ENCODE results near the gene VAV3.

VAV3 gene

GRCh38 chr1:107946794-107947193 is 18.2 kb downstream of the VAV3 start:
- peaks cover 6% of the 10 kb centered on the region for H3K4me1 Mint-ChIP-seq
- no peak overlapping the region for H3K4me3 Mint-ChIP-seq
- H3K36me3 Mint-ChIP-seq (ENCODE audit: low read depth) = no peaks in the 10 kb centered on the region
- H3K27ac Mint-ChIP-seq = no peak overlapping the region
- no peak for DNase-seq
- peaks cover 7% of the 10 kb centered on the region for H3K27me3 Mint-ChIP-seq (ENCODE audit: low read depth, poor library complexity)
- H3K9me3 Mint-ChIP-seq = no peaks in the 10 kb centered on the region
- TF ChIP-seq CTCF (IDR thresholded peaks at IDR 0.05) = no peak

- TF ChIP-seq CTCF (IDR thresholded peaks at IDR 0.05) = no peak
- Mint-ChIP-seq H3K4me1 (no peaks in the 10 kb centered on the region), H3K4me3 (no peak overlapping the region), H3K9me3 (no peaks in the 10 kb centered on the region), H3K27ac (no peak overlapping the region), H3K36me3 (ENCODE audit: low read depth) (no peaks in the 10 kb centered on the region), H3K27me3 (ENCODE audit: low read depth, poor library complexity) (peaks cover 7% of the 10 kb centered on the region)
- no peak for DNase-seq
Observed at GRCh38 chr1:107943694-107944093, 21.3 kb downstream of the VAV3 start.

DNA sequence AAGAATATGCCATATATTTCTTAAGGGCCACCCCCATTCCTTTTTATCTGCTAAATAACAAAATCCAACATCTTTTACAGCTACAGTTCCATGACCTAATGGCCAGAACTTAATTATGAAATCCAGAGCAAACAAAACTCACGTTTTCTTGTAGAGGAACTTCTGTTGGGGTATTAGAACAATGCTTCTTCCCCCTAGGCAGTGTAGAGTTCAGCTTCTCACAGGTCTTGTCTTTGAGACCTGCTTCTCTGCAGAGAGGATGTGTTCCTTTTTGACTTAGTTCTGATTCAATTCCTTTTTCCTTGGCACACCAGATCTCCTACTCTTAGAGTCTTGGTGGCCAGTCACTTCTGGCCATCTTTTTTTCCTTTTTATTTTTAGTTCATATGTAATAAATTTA is 22.2 kb downstream of the VAV3 start:
- Mint-ChIP-seq H3K4me1 (no peaks in the 10 kb centered on the region), H3K4me3 (no peak overlapping the region), H3K27me3 (ENCODE audit: low read depth, poor library complexity) (peaks cover 7% of the 10 kb centered on the region), H3K36me3 (ENCODE audit: low read depth) (no peaks in the 10 kb centered on the region), H3K9me3 (no peaks in the 10 kb centered on the region), H3K27ac (no peak overlapping the region)
- DNase-seq = no peak
- TF ChIP-seq CTCF (IDR thresholded peaks at IDR 0.05) = no peak

DNA sequence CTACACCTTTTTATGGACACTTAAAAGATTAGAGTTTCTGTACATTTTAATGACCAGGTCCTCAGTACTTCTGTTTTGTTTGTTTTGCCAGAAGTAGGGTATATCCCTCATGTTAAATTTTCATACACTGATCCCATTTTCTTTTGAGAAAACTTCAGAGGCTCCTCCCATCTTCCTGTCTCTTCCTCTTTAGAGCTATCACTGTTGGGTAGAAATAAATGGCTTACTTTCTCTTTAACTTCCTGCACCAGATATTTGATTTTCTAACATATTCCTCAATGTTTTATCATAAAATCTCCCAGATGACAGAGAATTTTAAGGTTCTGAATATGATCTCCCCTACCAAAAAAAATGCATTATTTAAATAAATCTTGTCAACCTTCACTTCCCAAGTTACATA is 23.4 kb downstream of the VAV3 start:
- no peaks in the 10 kb centered on the region for H3K36me3 Mint-ChIP-seq (ENCODE audit: low read depth)
- DNase-seq = no peak
- no peak overlapping the region for H3K4me3 Mint-ChIP-seq
- peaks cover 10% of the 10 kb centered on the region for H3K4me1 Mint-ChIP-seq
- TF ChIP-seq CTCF (IDR thresholded peaks at IDR 0.05) = no peak
- H3K9me3 Mint-ChIP-seq = no peaks in the 10 kb centered on the region
- no peak overlapping the region for H3K27ac Mint-ChIP-seq
- peaks cover 4% of the 10 kb centered on the region for H3K27me3 Mint-ChIP-seq (ENCODE audit: low read depth, poor library complexity)

GRCh38 chr1:107941123-107941522 is 23.9 kb downstream of the VAV3 start:
- TF ChIP-seq CTCF (IDR thresholded peaks at IDR 0.05) = no peak
- no peak for DNase-seq
- Mint-ChIP-seq H3K27ac (no peak overlapping the region), H3K9me3 (no peaks in the 10 kb centered on the region), H3K36me3 (ENCODE audit: low read depth) (no peaks in the 10 kb centered on the region), H3K4me1 (peaks cover 12% of the 10 kb centered on the region), H3K4me3 (no peak overlapping the region), H3K27me3 (ENCODE audit: low read depth, poor library complexity) (peaks cover 4% of the 10 kb centered on the region)

DNA sequence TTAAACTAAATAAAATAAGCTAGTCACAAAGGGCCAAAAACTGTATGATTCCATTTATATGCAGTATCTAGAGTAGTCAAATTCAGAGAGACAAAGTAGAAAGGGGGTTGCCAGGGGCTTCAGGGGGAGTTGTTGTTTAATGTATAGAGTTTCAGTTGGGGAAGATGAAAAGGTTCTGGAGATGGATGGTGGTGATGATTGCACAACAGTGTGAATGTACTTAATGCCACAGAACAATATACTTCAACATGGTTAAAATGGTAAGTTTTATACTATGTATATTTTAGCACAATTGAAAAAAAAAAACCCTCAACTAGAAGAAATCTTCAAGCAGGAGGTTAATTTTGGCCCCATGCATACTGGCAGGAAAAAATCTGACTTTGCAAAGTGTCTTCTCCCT is 24.3 kb downstream of the VAV3 start:
- Mint-ChIP-seq H3K27me3 (ENCODE audit: low read depth, poor library complexity) (peaks cover 4% of the 10 kb centered on the region), H3K4me1 (peaks cover 14% of the 10 kb centered on the region)

More for the DNA sequence above, 24.3 kb downstream of the VAV3 start:
- no peaks in the 10 kb centered on the region for H3K36me3 Mint-ChIP-seq (ENCODE audit: low read depth)
- no peak for DNase-seq
- no peak for TF ChIP-seq CTCF (IDR thresholded peaks at IDR 0.05)
- H3K4me3 Mint-ChIP-seq = no peak overlapping the region
- no peaks in the 10 kb centered on the region for H3K9me3 Mint-ChIP-seq
- H3K27ac Mint-ChIP-seq = no peak overlapping the region
